Duodenal mucosa (tissue), 2 donors: Measurements from ENCODE around the gene SLC16A6.
A peak's percentile ranks its signal among the peaks of the same experiment; 100 is the strongest.
"Not testable (repeated sequence)": the region's sequence is repeated elsewhere in the genome, so short reads cannot be mapped to it uniquely, and the experiment has no call there.

ENCODE experiments used
- H3K27ac ChIP-seq: one replicate; pipeline ENCODE4 v1.7.0; 2013; ENCODE audit warnings: low read depth, low read length
- H3K27me3 ChIP-seq, 2 donors: one replicate each; pipeline ENCODE4 v1.7.0; 2013; ENCODE audit warnings: low read length in 2 of 2, control low read depth in 1 of 2; ENCODE audit not compliant: insufficient read depth in 2 of 2, control insufficient read depth in 1 of 2
- H3K36me3 ChIP-seq, 2 donors: one replicate each; pipeline ENCODE4 v1.7.0; 2013; ENCODE audit warnings: low read length in 2 of 2, control low read depth in 1 of 2; ENCODE audit not compliant: insufficient read depth in 2 of 2, control insufficient read depth in 1 of 2
- H3K4me1 ChIP-seq, 2 donors: one replicate each; pipeline ENCODE4 v1.7.0; 2013; ENCODE audit warnings: low read length in 2 of 2, control low read depth in 1 of 2; ENCODE audit not compliant: insufficient read depth in 2 of 2, control insufficient read depth in 1 of 2
- H3K4me3 ChIP-seq, 2 donors: one replicate each; pipeline ENCODE4 v1.7.0; 2013; ENCODE audit warnings: low read length in 2 of 2, low read depth in 1 of 2
- H3K9ac ChIP-seq, 2 donors: one replicate each; pipeline ENCODE4 v1.7.0; 2013; ENCODE audit warnings: low read length in 2 of 2, low read depth in 1 of 2
- H3K9me3 ChIP-seq, 2 donors: one replicate each; pipeline ENCODE4 v1.7.0; 2013; ENCODE audit warnings: low read length in 2 of 2, control low read depth in 1 of 2; ENCODE audit not compliant: control insufficient read depth in 1 of 2

Gene SLC16A6

GRCh38 chr17:68253426-68253825, 37.5 kb downstream of the SLC16A6 start:
- H3K27ac ChIP-seq, H3K36me3 ChIP-seq, H3K27me3 ChIP-seq, H3K4me3 ChIP-seq, H3K9me3 ChIP-seq, H3K9ac ChIP-seq: not testable (repeated sequence)
- H3K4me1 ChIP-seq: peaks cover 3 to 13% of the 10 kb centered on the region in 2 donors

- peaks cover 6 to 9% of the 10 kb centered on the region in 2 donors for H3K4me1 ChIP-seq
- H3K36me3 ChIP-seq: no peaks in the 10 kb centered on the region
- no peaks in the 10 kb centered on the region for H3K27me3 ChIP-seq
- H3K4me3 ChIP-seq: no peak overlapping the region
- no peak overlapping the region for H3K27ac ChIP-seq
- no peak overlapping the region for H3K9ac ChIP-seq
- H3K9me3 ChIP-seq: no peaks in the 10 kb centered on the region
These were observed 41.6 kb downstream of the SLC16A6 start for GRCh38 chr17:68249354-68249765.

- H3K4me1 ChIP-seq: peaks cover 6 to 9% of the 10 kb centered on the region in 2 donors
- peak overlapping the region in 1 of 2 donors; percentile 75 for H3K4me3 ChIP-seq
- no peaks in the 10 kb centered on the region for H3K36me3 ChIP-seq
- H3K27me3 ChIP-seq: no peaks in the 10 kb centered on the region
- H3K9me3 ChIP-seq: no peaks in the 10 kb centered on the region
- H3K27ac ChIP-seq: no peak overlapping the region
- peak overlapping the region; percentile 79 to 90 for H3K9ac ChIP-seq
These were observed 42.0 kb downstream of the SLC16A6 start for GRCh38 chr17:68248891-68249290.

- Histone ChIP-seq H3K4me1 (peaks cover 6 to 9% of the 10 kb centered on the region in 2 donors), H3K4me3 (peak overlapping the region; percentile 75 to 83), H3K9ac (peak overlapping the region; percentile 79 to 90)
These were observed 42.6 kb downstream of the SLC16A6 start for GRCh38 chr17:68248199-68248825.

GRCh38 chr17:68247445-68248198, 43.3 kb downstream of the SLC16A6 start, which contains the start of gene AMZ2:
Gene AMZ2, plus strand, starts transcription at chr17:68248043. Its CDS starts 2,145 bp downstream, at chr17:68250188.
- H3K9ac ChIP-seq: peak within 1 kb of the TSS; percentile 79 to 90
- H3K4me3 ChIP-seq: peak within 1 kb of the TSS; percentile 75 to 83
- no peaks in the 10 kb centered on the region for H3K36me3 ChIP-seq
- no peaks in the 10 kb centered on the region for H3K27me3 ChIP-seq
- peaks cover 6 to 9% of the 10 kb centered on the region in 2 donors for H3K4me1 ChIP-seq
- peak within 1 kb of the TSS; percentile 93 for H3K27ac ChIP-seq
- no peaks in the 10 kb centered on the region for H3K9me3 ChIP-seq

More at GRCh38 chr17:68248199-68248825, 42.6 kb downstream of the SLC16A6 start:
- Histone ChIP-seq H3K36me3 (no peaks in the 10 kb centered on the region), H3K9me3 (no peaks in the 10 kb centered on the region), H3K27me3 (no peaks in the 10 kb centered on the region), H3K27ac (peak overlapping the region; percentile 93)

GRCh38 chr17:68246271-68247028, 44.5 kb downstream of the SLC16A6 start:
- no peaks in the 10 kb centered on the region for H3K36me3 ChIP-seq
- no peaks in the 10 kb centered on the region for H3K9me3 ChIP-seq
- no peak overlapping the region for H3K27ac ChIP-seq
- no peak overlapping the region for H3K9ac ChIP-seq
- H3K4me3 ChIP-seq: no peak overlapping the region
- no peaks in the 10 kb centered on the region for H3K27me3 ChIP-seq
- peaks cover 6 to 9% of the 10 kb centered on the region in 2 donors for H3K4me1 ChIP-seq

GRCh38 chr17:68239632-68240366, 51.1 kb downstream of the SLC16A6 start:
- no peaks in the 10 kb centered on the region for H3K27me3 ChIP-seq
- peaks cover 6 to 12% of the 10 kb centered on the region in 2 donors for H3K4me1 ChIP-seq
- no peaks in the 10 kb centered on the region for H3K9me3 ChIP-seq
- no peak overlapping the region for H3K9ac ChIP-seq
- no peaks in the 10 kb centered on the region for H3K36me3 ChIP-seq
- H3K27ac ChIP-seq: no peak overlapping the region
- no peak overlapping the region for H3K4me3 ChIP-seq

- H3K27ac ChIP-seq: peak overlapping the region; percentile 11
- no peak overlapping the region for H3K4me3 ChIP-seq
- no peaks in the 10 kb centered on the region for H3K9me3 ChIP-seq
- no peaks in the 10 kb centered on the region for H3K27me3 ChIP-seq
- no peaks in the 10 kb centered on the region for H3K36me3 ChIP-seq
- H3K9ac ChIP-seq: peak overlapping the region in 1 of 2 donors; percentile 10
- H3K4me1 ChIP-seq: peaks cover 6 to 12% of the 10 kb centered on the region in 2 donors
These were observed 52.1 kb downstream of the SLC16A6 start for GRCh38 chr17:68238871-68239253.

GRCh38 chr17:68238164-68238870, 52.6 kb downstream of the SLC16A6 start:
- no peaks in the 10 kb centered on the region for H3K36me3 ChIP-seq
- no peaks in the 10 kb centered on the region for H3K27me3 ChIP-seq
- H3K9ac ChIP-seq: peak overlapping the region in 1 of 2 donors; percentile 57
- no peaks in the 10 kb centered on the region for H3K9me3 ChIP-seq
- H3K4me1 ChIP-seq: peaks cover 6 to 12% of the 10 kb centered on the region in 2 donors
- H3K27ac ChIP-seq: peak overlapping the region; percentile 77
- H3K4me3 ChIP-seq: peak overlapping the region in 1 of 2 donors; percentile 40
